GM06990 (cell line): ENCODE results near the gene ANKRD35.

Experiments
- DNase-seq: peaks from one replicate; pipeline ENCODE4 v3.0.0-alpha.2; 2011; ENCODE audit not compliant: insufficient read length; ENCODE audit errors: extremely low read depth
- H3K27me3 ChIP-seq: replicated peaks from 2 replicates; pipeline ENCODE4 v1.6.0; 2011; ENCODE audit warnings: low read length; ENCODE audit not compliant: control insufficient read depth, insufficient read depth
- H3K36me3 ChIP-seq: 2 replicates; pipeline ENCODE4 v1.5.1; 2011; ENCODE audit warnings: low read length; ENCODE audit not compliant: control insufficient read depth, insufficient read depth
- H3K4me3 ChIP-seq: replicated peaks from 2 replicates; pipeline ENCODE4 v1.5.1; 2011; ENCODE audit warnings: low read depth, mild to moderate bottlenecking, control low read depth, low read length
- TF ChIP-seq, protein P1 (sequence below): IDR thresholded peaks from 2 replicates; pipeline ENCODE4 v1.5.1; 2011; ENCODE audit warnings: low read length, control low read depth, mild to moderate bottlenecking, inconsistent platforms; ENCODE audit not compliant: insufficient read depth, poor library complexity, severe bottlenecking

Gene ANKRD35

GRCh38 chr1:145912128-145912641 is 26.5 kb upstream of the ANKRD35 start:
- no peak for DNase-seq
- TF ChIP-seq, protein P1, sequence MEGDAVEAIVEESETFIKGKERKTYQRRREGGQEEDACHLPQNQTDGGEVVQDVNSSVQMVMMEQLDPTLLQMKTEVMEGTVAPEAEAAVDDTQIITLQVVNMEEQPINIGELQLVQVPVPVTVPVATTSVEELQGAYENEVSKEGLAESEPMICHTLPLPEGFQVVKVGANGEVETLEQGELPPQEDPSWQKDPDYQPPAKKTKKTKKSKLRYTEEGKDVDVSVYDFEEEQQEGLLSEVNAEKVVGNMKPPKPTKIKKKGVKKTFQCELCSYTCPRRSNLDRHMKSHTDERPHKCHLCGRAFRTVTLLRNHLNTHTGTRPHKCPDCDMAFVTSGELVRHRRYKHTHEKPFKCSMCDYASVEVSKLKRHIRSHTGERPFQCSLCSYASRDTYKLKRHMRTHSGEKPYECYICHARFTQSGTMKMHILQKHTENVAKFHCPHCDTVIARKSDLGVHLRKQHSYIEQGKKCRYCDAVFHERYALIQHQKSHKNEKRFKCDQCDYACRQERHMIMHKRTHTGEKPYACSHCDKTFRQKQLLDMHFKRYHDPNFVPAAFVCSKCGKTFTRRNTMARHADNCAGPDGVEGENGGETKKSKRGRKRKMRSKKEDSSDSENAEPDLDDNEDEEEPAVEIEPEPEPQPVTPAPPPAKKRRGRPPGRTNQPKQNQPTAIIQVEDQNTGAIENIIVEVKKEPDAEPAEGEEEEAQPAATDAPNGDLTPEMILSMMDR, result no peak
- Histone ChIP-seq H3K27me3 (no peaks in the 10 kb centered on the region), H3K36me3 (peaks cover 4% of the 10 kb centered on the region), H3K4me3 (no peak overlapping the region)

GRCh38 chr1:145908653-145909052 is 23.0 kb upstream of the ANKRD35 start:
- no peak for DNase-seq

GRCh38 chr1:145906954-145907753 is 21.5 kb upstream of the ANKRD35 start:
- Histone ChIP-seq H3K27me3 (no peaks in the 10 kb centered on the region), H3K4me3 (no peak overlapping the region), H3K36me3 (peaks cover under 1% of the 10 kb centered on the region; the same call in 1 of the 2 replicates)
- DNase-seq, result no peak
- TF ChIP-seq, protein P1, result no peak

More at GRCh38 chr1:145908653-145909052, 23.0 kb upstream of the ANKRD35 start:
- Histone ChIP-seq H3K4me3 (no peak overlapping the region), H3K36me3 (peaks cover 2% of the 10 kb centered on the region; the same call in 1 of the 2 replicates), H3K27me3 (no peaks in the 10 kb centered on the region)
- TF ChIP-seq, protein P1, result no peak

- DNase-seq, result no peak
- TF ChIP-seq, protein P1, result no peak
- Histone ChIP-seq H3K27me3 (no peaks in the 10 kb centered on the region), H3K4me3 (no peak overlapping the region), H3K36me3 (peaks cover 2% of the 10 kb centered on the region)
Measured at GRCh38 chr1:145901312-145902021, 15.8 kb upstream of the ANKRD35 start.

DNA sequence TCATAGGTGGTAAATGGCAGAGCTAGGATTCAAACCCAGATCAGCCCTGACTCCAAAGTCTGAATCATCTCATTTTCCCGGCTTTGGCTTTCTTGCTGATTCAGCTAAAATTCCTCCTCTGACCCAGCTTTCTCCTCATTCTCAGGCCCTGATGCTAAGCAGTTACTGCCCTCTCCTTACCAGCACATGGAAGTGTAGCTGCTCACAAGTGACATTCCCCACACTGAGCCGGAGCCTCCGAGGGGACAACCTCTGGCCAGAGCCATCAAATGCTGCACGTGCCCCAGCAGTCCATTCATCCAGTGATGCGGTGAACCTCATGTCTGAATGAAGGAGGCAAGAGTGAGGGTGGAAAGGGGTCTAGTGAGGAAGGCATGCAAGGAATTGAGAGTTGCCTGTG is 13.1 kb upstream of the ANKRD35 start:
- TF ChIP-seq, protein P1, result no peak
- Histone ChIP-seq H3K36me3 (peaks cover 2% of the 10 kb centered on the region), H3K27me3 (no peaks in the 10 kb centered on the region), H3K4me3 (no peak overlapping the region)
- DNase-seq, result no peak
